Esophagus muscularis mucosa (tissue), 4 donors: Measurements from ENCODE around the gene BCL2L1. TPM values are rescaled to one million over a fixed set of nuclear protein-coding genes. Genes with fewer than 3 reads are reported as not detected.

Experiments used
- DNase-seq: peaks from one replicate; pipeline ENCODE4 v3.0.0-alpha.2; 2017; ENCODE audit errors: extremely low spot score
- H3K27ac ChIP-seq, 4 donors: fragments of 200-600 bp; sonication (generic); replicated peaks in 1 of 4; 1 replicate in 3 of 4; 2 replicates in 1 of 4; pipeline ENCODE4 v1.5.1; 2016 to 2019; ENCODE audit warnings: mild to moderate bottlenecking in 1 of 4
- H3K27me3 ChIP-seq, 4 donors: fragments of 200-600 bp; sonication (generic); one replicate each; pipeline versions ENCODE4 v1.5.1 to v1.6.0; 2016 to 2019
- H3K36me3 ChIP-seq, 4 donors: fragments of 200-600 bp; sonication (generic); one replicate each; pipeline ENCODE4 v1.5.1; 2016 to 2019
- H3K4me1 ChIP-seq, 4 donors: fragments of 200-600 bp; sonication (generic); one replicate each; pipeline ENCODE4 v1.5.1; 2016 to 2019
- H3K4me3 ChIP-seq, 4 donors: fragments of 200-600 bp; sonication (generic); 1 replicate in 2 of 4; 2 replicates in 2 of 4; pipeline ENCODE4 v1.5.1; 2016 to 2019; ENCODE audit warnings: mild to moderate bottlenecking in 4 of 4, moderate library complexity in 1 of 4
- H3K9me3 ChIP-seq, 4 donors: fragments of 200-600 bp; sonication (generic); 1 replicate in 3 of 4; 2 replicates in 1 of 4; pipeline ENCODE4 v1.5.1; 2016 to 2019
- CTCF ChIP-seq, 3 experiments: fragments of 200-600 bp in 2 of 3; fragments of 450-650 bp in 1 of 3; sonication (generic) in 2 of 3; IDR thresholded peaks; one replicate each; pipeline ENCODE4 v1.5.1; 2017 to 2019; ENCODE audit warnings: antibody characterized with exemption in 3 of 3, mild to moderate bottlenecking in 2 of 3, moderate library complexity in 1 of 3
- EP300 ChIP-seq: sonication (generic); formaldehyde crosslinking; IDR thresholded peaks from one replicate; pipeline ENCODE4 v1.6.1; 2017; ENCODE audit warnings: antibody characterized with exemption
- POLR2A ChIP-seq: fragments of 450-650 bp; IDR thresholded peaks from one replicate; pipeline ENCODE4 v1.6.1; 2017; ENCODE audit warnings: antibody characterized with exemption, moderate library complexity, mild to moderate bottlenecking, low read depth
- POLR2AphosphoS5 ChIP-seq, 2 donors: sonication (generic); formaldehyde crosslinking; IDR thresholded peaks; one replicate each; pipeline ENCODE4 v1.6.1; 2017; ENCODE audit warnings: antibody characterized with exemption in 2 of 2
- WGBS: methylation state at CpG from one replicate; pipeline ENCODE4 v1.1.5; 2018; 5-methylcytosine and 5-hydroxymethylcytosine counted together
- intact Hi-C: fragments of 100-400 bp; cut with DNase I; formaldehyde crosslinking; loops from one replicate; pipeline ENCODE4 v1.15.1; 2023
- total RNA-seq, 4 donors: library from RNA; depleted of rRNA; stranded (reverse); fragments of >200 nt; gene quantifications; one replicate each; pipeline versions ENCODE4 v1.1.0 to v1.2.1, GENCODE V29; 2016

Gene BCL2L1
- total RNA-seq, 4 donors from 2014 or later, result 94.3 to 181 (median 140) TPM

- TF ChIP-seq POLR2AphosphoS5 (IDR thresholded peaks at IDR 0.05) (no peak), POLR2A (no peak), EP300 (no peak), CTCF (IDR thresholded peaks at IDR 0.05) (no peak)
- Histone ChIP-seq H3K27me3 (no peaks in the 10 kb centered on the region), H3K4me3 (no peak overlapping the region), H3K9me3 (no peaks in the 10 kb centered on the region), H3K36me3 (no peaks in the 10 kb centered on the region), H3K4me1 (peaks cover 6 to 18% (median 13%) of the 10 kb centered on the region in 4 donors), H3K27ac (no peak overlapping the region)
- intact Hi-C loops, result no loop called here
- no peak for DNase-seq
- WGBS, result 86% methylated on average over 3 of the region's 3 CpGs
Observed at GRCh38 chr20:31620246-31620645, 102.4 kb downstream of the BCL2L1 start.

GRCh38 chr20:31617432-31618104, 105.1 kb downstream of the BCL2L1 start:
- WGBS, result 83% methylated on average over 6 of the region's 6 CpGs
- no peak overlapping the region for H3K4me3 ChIP-seq
- no peak for DNase-seq
- TF ChIP-seq EP300 (no peak), POLR2AphosphoS5 (IDR thresholded peaks at IDR 0.05) (no peak), CTCF (IDR thresholded peaks at IDR 0.05) (no peak), POLR2A (no peak)
- intact Hi-C loops, result no loop called here
- H3K27ac ChIP-seq, result no peak overlapping the region
- H3K36me3 ChIP-seq, result no peaks in the 10 kb centered on the region
- H3K4me1 ChIP-seq, result peaks cover 8 to 14% (median 13%) of the 10 kb centered on the region in 4 donors
- H3K9me3 ChIP-seq, result no peaks in the 10 kb centered on the region
- no peaks in the 10 kb centered on the region for H3K27me3 ChIP-seq

GRCh38 chr20:31615416-31615815, 107.3 kb downstream of the BCL2L1 start:
- Histone ChIP-seq H3K4me1 (peaks cover 21 to 27% (median 23%) of the 10 kb centered on the region in 4 donors), H3K27me3 (no peaks in the 10 kb centered on the region), H3K36me3 (no peaks in the 10 kb centered on the region), H3K4me3 (no peak overlapping the region), H3K9me3 (no peaks in the 10 kb centered on the region), H3K27ac (no peak overlapping the region)
- 95% methylated on average over 8 of the region's 8 CpGs for WGBS
- no peak for TF ChIP-seq EP300
- no peak for TF ChIP-seq POLR2A
- TF ChIP-seq CTCF (IDR thresholded peaks at IDR 0.05), result no peak
- TF ChIP-seq POLR2AphosphoS5 (IDR thresholded peaks at IDR 0.05), result no peak
- no peak for DNase-seq
- intact Hi-C loops, result no loop called here

Other genes starting within 250 kb of the BCL2L1 start
- not detected for gene DEFB124, start 247.7 kb downstream of the BCL2L1 start, total RNA-seq
- 10 to 100 TPM in 1 of 4 donors, 1 to 10 TPM in 3; 3.7 to 10.2 (median 7.1) TPM for gene REM1, start 247.6 kb downstream of the BCL2L1 start, total RNA-seq
- gene HM13, start 208.4 kb downstream of the BCL2L1 start, total RNA-seq, result 10 to 100 TPM; 41.5 to 67.7 (median 47.6) TPM
- 100 to 1,000 TPM; 199 to 744 (median 532) TPM for gene ID1, start 117.6 kb downstream of the BCL2L1 start, total RNA-seq
- gene COX4I2, start 85.0 kb downstream of the BCL2L1 start, total RNA-seq, result 10 to 100 TPM in 1 of 4 donors, 1 to 10 TPM in 3; 2.1 to 14.2 (median 7.1) TPM
- gene TPX2, start 16.4 kb upstream of the BCL2L1 start, total RNA-seq, result 1 to 10 TPM in 1 of 4 donors, under 1 TPM in 3; under 0.01 to 1.1 (median 0.38) TPM
- under 1 TPM in 3 of 4 donors, not detected in 1; 0.33 to 0.65 (median 0.52) TPM for gene MYLK2, start 96.5 kb upstream of the BCL2L1 start, total RNA-seq
- 1 to 10 TPM in 1 of 4 donors, under 1 TPM in 3; 0.50 to 3.4 (median 0.87) TPM for gene FOXS1, start 122.7 kb upstream of the BCL2L1 start, total RNA-seq
- 1 to 10 TPM in 3 of 4 donors, under 1 TPM in 1; 0.83 to 5.1 (median 3.8) TPM for gene DUSP15, start 147.7 kb upstream of the BCL2L1 start, total RNA-seq
- gene TTLL9, start 147.8 kb upstream of the BCL2L1 start, total RNA-seq, result under 1 TPM in 2 of 4 donors, not detected in 2; 0.17 to 0.34 TPM
- gene PDRG1, start 229.2 kb upstream of the BCL2L1 start, total RNA-seq, result 10 to 100 TPM in 3 of 4 donors, 1 to 10 TPM in 1; 7.9 to 15.9 (median 10.8) TPM
- not detected for gene XKR7, start 245.3 kb upstream of the BCL2L1 start, total RNA-seq